GM12874 (cell line): Measurements from ENCODE around the gene BIRC2.

Source experiments
- TF ChIP-seq, protein P1 (sequence below): IDR thresholded peaks from 2 replicates; pipeline ENCODE4 v1.5.1; 2011; ENCODE audit warnings: low read depth, mild to moderate bottlenecking, control low read depth, low read length, moderate library complexity; ENCODE audit not compliant: insufficient read depth

Gene BIRC2

GRCh38 chr11:102367364-102367763 is 20.4 kb downstream of the BIRC2 start:
- TF ChIP-seq, protein P1, sequence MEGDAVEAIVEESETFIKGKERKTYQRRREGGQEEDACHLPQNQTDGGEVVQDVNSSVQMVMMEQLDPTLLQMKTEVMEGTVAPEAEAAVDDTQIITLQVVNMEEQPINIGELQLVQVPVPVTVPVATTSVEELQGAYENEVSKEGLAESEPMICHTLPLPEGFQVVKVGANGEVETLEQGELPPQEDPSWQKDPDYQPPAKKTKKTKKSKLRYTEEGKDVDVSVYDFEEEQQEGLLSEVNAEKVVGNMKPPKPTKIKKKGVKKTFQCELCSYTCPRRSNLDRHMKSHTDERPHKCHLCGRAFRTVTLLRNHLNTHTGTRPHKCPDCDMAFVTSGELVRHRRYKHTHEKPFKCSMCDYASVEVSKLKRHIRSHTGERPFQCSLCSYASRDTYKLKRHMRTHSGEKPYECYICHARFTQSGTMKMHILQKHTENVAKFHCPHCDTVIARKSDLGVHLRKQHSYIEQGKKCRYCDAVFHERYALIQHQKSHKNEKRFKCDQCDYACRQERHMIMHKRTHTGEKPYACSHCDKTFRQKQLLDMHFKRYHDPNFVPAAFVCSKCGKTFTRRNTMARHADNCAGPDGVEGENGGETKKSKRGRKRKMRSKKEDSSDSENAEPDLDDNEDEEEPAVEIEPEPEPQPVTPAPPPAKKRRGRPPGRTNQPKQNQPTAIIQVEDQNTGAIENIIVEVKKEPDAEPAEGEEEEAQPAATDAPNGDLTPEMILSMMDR = no peak

DNA sequence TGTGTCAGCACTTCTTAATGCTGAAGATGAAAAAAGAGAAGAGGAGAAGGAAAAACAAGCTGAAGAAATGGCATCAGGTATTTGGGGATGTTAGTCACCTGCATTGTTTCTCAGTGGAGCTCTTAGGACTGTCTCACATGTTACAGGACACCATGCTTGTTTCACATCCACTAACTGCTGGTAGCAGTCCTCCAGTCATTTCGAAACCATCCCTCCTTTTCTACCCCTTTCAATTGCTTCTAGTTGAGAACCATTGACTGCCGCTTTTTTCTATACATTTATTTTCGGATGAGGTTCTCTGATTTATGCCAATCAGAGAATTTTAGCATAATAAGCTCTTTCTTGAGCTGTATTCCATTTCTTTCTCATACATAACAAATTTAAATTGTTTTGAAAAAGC is 21.5 kb downstream of the BIRC2 start:
- TF ChIP-seq, protein P1 = no peak

DNA sequence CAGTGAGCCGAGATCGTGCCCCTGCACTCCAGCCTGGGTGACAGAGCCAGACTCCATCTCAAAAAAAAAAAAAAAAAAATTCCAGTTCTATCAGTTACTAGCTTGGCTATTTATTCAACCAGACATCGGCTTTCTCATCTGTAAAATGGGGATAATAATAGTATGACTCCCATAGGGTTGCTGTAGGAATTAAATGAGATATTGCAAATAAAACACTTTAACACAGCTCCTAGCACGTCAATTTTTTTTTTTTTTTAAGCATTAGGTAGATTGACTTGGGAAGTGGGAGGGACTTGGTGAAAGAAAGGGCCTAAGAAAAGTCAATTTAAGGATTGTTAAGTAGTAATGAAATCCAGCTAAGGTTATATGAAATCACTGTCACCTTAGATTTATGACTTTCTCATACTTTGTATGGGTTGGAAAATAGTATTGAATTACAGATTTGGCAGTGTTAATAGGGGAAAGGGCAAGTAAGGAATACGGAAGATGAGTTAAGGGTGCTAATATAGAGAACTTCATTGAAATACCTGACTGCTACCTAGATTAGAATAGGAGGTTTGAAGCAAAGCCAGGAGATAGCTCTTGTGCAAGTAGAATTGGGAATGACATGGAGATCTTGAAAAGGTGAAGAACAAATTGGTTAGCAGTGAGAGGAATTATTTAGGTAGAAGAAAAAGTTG is 28.8 kb downstream of the BIRC2 start:
- TF ChIP-seq, protein P1 = no peak

GRCh38 chr11:102377891-102378290 is 30.9 kb downstream of the BIRC2 start:
- TF ChIP-seq, protein P1 = no peak

GRCh38 chr11:102378818-102379217 is 31.8 kb downstream of the BIRC2 start:
- TF ChIP-seq, protein P1 = no peak

DNA sequence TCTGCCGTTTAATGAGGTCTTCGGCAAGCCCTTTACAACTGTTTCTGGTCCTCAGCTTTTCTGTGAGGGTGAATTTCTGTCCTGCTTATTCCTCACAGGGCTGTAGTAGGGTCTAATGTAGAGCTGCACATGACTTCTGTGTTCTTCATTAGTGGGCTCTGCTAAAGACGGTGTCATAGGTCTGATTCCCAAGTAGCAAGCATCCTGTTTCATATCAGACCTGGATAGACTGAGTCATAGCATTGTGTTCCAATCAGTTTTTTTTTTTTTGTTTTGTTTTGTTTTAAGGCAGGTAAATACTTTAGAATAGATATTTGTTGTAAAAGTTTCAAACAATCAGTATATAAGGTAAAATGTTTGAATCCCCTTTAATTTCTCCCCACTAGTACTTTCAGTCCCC is 35.4 kb downstream of the BIRC2 start:
- TF ChIP-seq, protein P1 = no peak

GRCh38 chr11:102383839-102384238 is 36.8 kb downstream of the BIRC2 start:
- TF ChIP-seq, protein P1 = no peak
